Gastrocnemius medialis (tissue), 4 donors: ENCODE results near the gene FICD. TPM values are rescaled to one million over a fixed set of nuclear protein-coding genes. Genes with fewer than 3 reads are reported as not detected.

Experiments
- ATAC-seq, 2 donors: fragments of 150-250 bp; one replicate each; pipeline ENCODE4 v1.9.1; 2016
- DNase-seq, 2 donors: peaks; one replicate each; pipeline ENCODE4 v3.0.0-alpha.2; 2019
- H3K27ac ChIP-seq, 4 donors: fragments of 200-600 bp; sonication (generic); 1 replicate in 1 of 4; 2 replicates in 3 of 4; pipeline ENCODE4 v1.5.1; 2016 to 2018; ENCODE audit warnings: mild to moderate bottlenecking in 2 of 4, moderate library complexity in 1 of 4
- H3K27me3 ChIP-seq, 3 donors: fragments of 200-600 bp; sonication (generic) in 2 of 3; 1 replicate in 1 of 3; 2 replicates in 2 of 3; pipeline versions ENCODE4 v1.5.1 to v1.6.0; 2016 to 2019; ENCODE audit warnings: mild to moderate bottlenecking in 1 of 3, moderate library complexity in 1 of 3
- H3K36me3 ChIP-seq, 2 donors: fragments of 200-600 bp; sonication (generic) in 1 of 2; one replicate each; pipeline ENCODE4 v1.5.1; 2017 to 2018
- H3K4me1 ChIP-seq, 2 donors: fragments of 200-600 bp; sonication (generic) in 1 of 2; one replicate each; pipeline ENCODE4 v1.5.1; 2016 to 2017; ENCODE audit warnings: mild to moderate bottlenecking in 2 of 2
- H3K4me3 ChIP-seq, 4 donors: fragments of 200-600 bp; sonication (generic) in 3 of 4; 1 replicate in 1 of 4; 2 replicates in 3 of 4; pipeline ENCODE4 v1.5.1; 2016 to 2019; ENCODE audit warnings: mild to moderate bottlenecking in 2 of 4
- H3K9me3 ChIP-seq, 3 donors: fragments of 200-600 bp; sonication (generic) in 2 of 3; 1 replicate in 1 of 3; 2 replicates in 2 of 3; pipeline ENCODE4 v1.5.1; 2016 to 2019
- CTCF ChIP-seq, 5 experiments: fragments of 450-650 bp in 3 of 5; fragments of 200-600 bp in 2 of 5; sonication (generic) in 2 of 5; IDR thresholded peaks in 4 of 5; conservative IDR thresholded peaks in 1 of 5; 1 replicate in 4 of 5; 2 replicates in 1 of 5; pipeline ENCODE4 v1.5.1; 2016 to 2019; ENCODE audit warnings: antibody characterized with exemption in 5 of 5, mild to moderate bottlenecking in 3 of 5, moderate library complexity in 3 of 5
- POLR2A ChIP-seq, 2 donors: fragments of 450-650 bp; IDR thresholded peaks; one replicate each; pipeline ENCODE4 v1.6.1; 2017; ENCODE audit warnings: antibody characterized with exemption in 2 of 2, mild to moderate bottlenecking in 2 of 2, moderate library complexity in 2 of 2
- in situ Hi-C, 4 donors: fragments of 200-750 bp; cut with MboI; loops; one replicate each; pipeline versions ENCODE4 v1.15.0 to v1.8.0; 2017; ENCODE audit warnings: low sequenced_read_pairs in 4 of 4
- intact Hi-C: fragments of 100-400 bp; cut with DNase I; formaldehyde crosslinking; loops from one replicate; pipeline ENCODE4 v1.15.1; 2023; ENCODE audit warnings: low total_unique reads
- total RNA-seq, 4 donors: library from RNA; depleted of rRNA; stranded (reverse); fragments of >200 nt; gene quantifications; one replicate each; pipeline versions ENCODE4 v1.1.0 to v1.2.3, GENCODE V29; 2016

The FICD gene
- total RNA-seq, 4 donors from 2014 or later = 3.1 to 4.6 (median 3.6) TPM

- ATAC-seq (no peak), DNase-seq (no peak)
- intact Hi-C loops = loop anchor here (5.0 kb wide), 1 partner anchor 338 kb away; the partner anchor contains the start of gene SSH1
- in situ Hi-C loops = loop anchor here in 1 of 4 donors (25.0 kb wide), 1 partner anchor 832 kb away; the partner anchor contains the start of gene PWP1
- Histone ChIP-seq H3K27me3 (no peaks in the 10 kb centered on the region), H3K27ac (no peak overlapping the region), H3K4me1 (peaks cover 8 to 11% of the 10 kb centered on the region in 2 donors), H3K9me3 (no peaks in the 10 kb centered on the region), H3K36me3 (peaks cover 0 to 69% of the 10 kb centered on the region in 2 donors), H3K4me3 (no peak overlapping the region)
- TF ChIP-seq POLR2A (IDR thresholded peaks at IDR 0.05) (no peak), CTCF (IDR thresholded peaks at IDR 0.05 in 4 of 5, conservative IDR thresholded peaks at IDR 0.05 in 1 of 5) (no peak)
These were observed 3.8 kb downstream of the FICD start for GRCh38 chr12:108518716-108519496.

GRCh38 chr12:108519558-108519957 lies 4.5 kb downstream of the FICD start:
- Histone ChIP-seq H3K27ac (no peak overlapping the region), H3K9me3 (no peaks in the 10 kb centered on the region), H3K27me3 (no peaks in the 10 kb centered on the region), H3K4me1 (peaks cover 7 to 8% of the 10 kb centered on the region in 2 donors), H3K4me3 (no peak overlapping the region), H3K36me3 (peaks cover 0 to 75% of the 10 kb centered on the region in 2 donors)
- no peak for ATAC-seq
- no peak for TF ChIP-seq CTCF (IDR thresholded peaks at IDR 0.05 in 4 of 5, conservative IDR thresholded peaks at IDR 0.05 in 1 of 5)
- TF ChIP-seq POLR2A (IDR thresholded peaks at IDR 0.05) = no peak
- intact Hi-C loops (loop anchor here (5.0 kb wide), 1 partner anchor 338 kb away; the partner anchor contains the start of gene SSH1), in situ Hi-C loops (loop anchor here in 1 of 4 donors (25.0 kb wide), 1 partner anchor 832 kb away; the partner anchor contains the start of gene PWP1)
- DNase-seq = no peak

GRCh38 chr12:108523365-108523764 lies 8.3 kb downstream of the FICD start:
- Histone ChIP-seq H3K4me3 (no peak overlapping the region), H3K27ac (no peak overlapping the region), H3K4me1 (no peaks in the 10 kb centered on the region), H3K36me3 (peaks cover 0 to 99% of the 10 kb centered on the region in 2 donors), H3K27me3 (no peaks in the 10 kb centered on the region), H3K9me3 (no peaks in the 10 kb centered on the region)
- intact Hi-C loops = no loop called here
- in situ Hi-C loops = loop anchor here in 1 of 4 donors (25.0 kb wide), 1 partner anchor 836 kb away; the partner anchor contains the start of gene PWP1
- no peak for TF ChIP-seq CTCF (IDR thresholded peaks at IDR 0.05 in 4 of 5, conservative IDR thresholded peaks at IDR 0.05 in 1 of 5)
- no peak for TF ChIP-seq POLR2A (IDR thresholded peaks at IDR 0.05)
- DNase-seq (no peak), ATAC-seq (no peak)

- Histone ChIP-seq H3K27ac (no peak overlapping the region), H3K27me3 (no peaks in the 10 kb centered on the region), H3K4me3 (no peak overlapping the region), H3K4me1 (no peaks in the 10 kb centered on the region), H3K36me3 (peaks cover 0 to 99% of the 10 kb centered on the region in 2 donors), H3K9me3 (no peaks in the 10 kb centered on the region)
- DNase-seq (no peak), ATAC-seq (no peak)
- in situ Hi-C loops = no loop called here
- TF ChIP-seq CTCF (IDR thresholded peaks at IDR 0.05 in 4 of 5, conservative IDR thresholded peaks at IDR 0.05 in 1 of 5) (no peak), POLR2A (IDR thresholded peaks at IDR 0.05) (no peak)
- intact Hi-C loops = no loop called here
These were observed 10.6 kb downstream of the FICD start for GRCh38 chr12:108525681-108526080.
